HFF-Myc (cell line): ENCODE data around the gene INAFM2.

ENCODE experiments used
- DNase-seq: peaks from one replicate; pipeline ENCODE4 v3.0.0-alpha.2; 2011; ENCODE audit warnings: low read depth; ENCODE audit errors: extremely low read depth
- H3K4me3 ChIP-seq: replicated peaks from 2 replicates; pipeline ENCODE4 v1.5.1; 2011; ENCODE audit warnings: low read depth, mild to moderate bottlenecking, control low read depth, low read length
- TF ChIP-seq, protein P1 (sequence below): IDR thresholded peaks from 2 replicates; pipeline ENCODE4 v1.5.1; 2012; ENCODE audit warnings: mild to moderate bottlenecking, low read depth, low read length, control low read depth; ENCODE audit errors: missing control alignments

The INAFM2 gene

DNA sequence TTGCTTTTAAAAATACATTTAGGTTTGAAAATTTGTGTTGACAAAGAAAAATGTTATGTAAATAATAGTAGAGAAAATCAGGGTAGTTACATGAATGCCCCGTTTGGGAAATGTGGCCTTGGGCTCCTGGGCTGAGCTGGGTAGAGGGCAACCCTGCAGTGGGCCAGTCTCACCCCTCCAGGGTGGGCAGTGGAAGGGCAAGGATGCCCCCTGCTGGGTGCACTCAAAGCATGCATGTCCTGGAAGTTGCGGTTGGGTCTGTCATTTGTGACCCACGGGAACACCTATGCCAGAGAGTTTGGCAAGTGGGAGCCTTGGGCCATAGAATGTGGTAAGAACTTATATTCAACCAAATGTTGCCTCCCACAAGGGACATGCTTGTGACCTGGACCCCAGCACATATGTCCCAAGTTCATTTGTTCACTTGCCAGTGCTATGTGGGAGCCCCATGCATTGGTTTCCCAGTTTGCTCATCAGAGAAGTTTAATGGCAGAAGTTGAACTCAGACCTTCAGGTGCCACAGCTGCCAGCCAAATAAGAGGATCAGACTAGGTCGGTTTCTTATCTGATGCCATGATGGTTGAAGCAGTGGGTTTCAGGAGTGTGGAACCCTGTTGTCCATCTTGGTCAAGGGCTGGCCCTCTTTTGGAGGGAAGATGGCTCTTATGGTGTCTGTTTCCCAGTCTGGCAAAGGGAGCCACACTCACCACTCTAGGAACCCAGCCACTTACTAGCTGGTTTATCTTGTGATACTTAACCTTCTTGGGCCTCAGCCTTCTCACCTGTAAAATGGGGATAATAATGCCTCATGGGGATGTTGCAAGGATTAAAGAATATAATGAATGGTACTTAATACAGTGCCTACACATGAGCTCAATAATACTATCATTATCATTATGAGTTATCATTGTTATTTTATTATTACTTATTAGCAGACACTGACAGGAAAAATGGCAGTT, 13.2 kb upstream of the INAFM2 start:
- TF ChIP-seq, protein P1, sequence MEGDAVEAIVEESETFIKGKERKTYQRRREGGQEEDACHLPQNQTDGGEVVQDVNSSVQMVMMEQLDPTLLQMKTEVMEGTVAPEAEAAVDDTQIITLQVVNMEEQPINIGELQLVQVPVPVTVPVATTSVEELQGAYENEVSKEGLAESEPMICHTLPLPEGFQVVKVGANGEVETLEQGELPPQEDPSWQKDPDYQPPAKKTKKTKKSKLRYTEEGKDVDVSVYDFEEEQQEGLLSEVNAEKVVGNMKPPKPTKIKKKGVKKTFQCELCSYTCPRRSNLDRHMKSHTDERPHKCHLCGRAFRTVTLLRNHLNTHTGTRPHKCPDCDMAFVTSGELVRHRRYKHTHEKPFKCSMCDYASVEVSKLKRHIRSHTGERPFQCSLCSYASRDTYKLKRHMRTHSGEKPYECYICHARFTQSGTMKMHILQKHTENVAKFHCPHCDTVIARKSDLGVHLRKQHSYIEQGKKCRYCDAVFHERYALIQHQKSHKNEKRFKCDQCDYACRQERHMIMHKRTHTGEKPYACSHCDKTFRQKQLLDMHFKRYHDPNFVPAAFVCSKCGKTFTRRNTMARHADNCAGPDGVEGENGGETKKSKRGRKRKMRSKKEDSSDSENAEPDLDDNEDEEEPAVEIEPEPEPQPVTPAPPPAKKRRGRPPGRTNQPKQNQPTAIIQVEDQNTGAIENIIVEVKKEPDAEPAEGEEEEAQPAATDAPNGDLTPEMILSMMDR: peak; percentile 79
- H3K4me3 ChIP-seq: no peak overlapping the region
- DNase-seq: no peak

GRCh38 chr15:40310993-40311392, 12.5 kb upstream of the INAFM2 start:
- TF ChIP-seq, protein P1: no peak
- DNase-seq: no peak
- H3K4me3 ChIP-seq: no peak overlapping the region

GRCh38 chr15:40312370-40313158, 10.9 kb upstream of the INAFM2 start:
- TF ChIP-seq, protein P1: no peak
- no peak overlapping the region for H3K4me3 ChIP-seq
- DNase-seq: no peak

GRCh38 chr15:40313531-40314398, 9.7 kb upstream of the INAFM2 start:
- H3K4me3 ChIP-seq: no peak overlapping the region
- no peak for DNase-seq
- TF ChIP-seq, protein P1: no peak

DNA sequence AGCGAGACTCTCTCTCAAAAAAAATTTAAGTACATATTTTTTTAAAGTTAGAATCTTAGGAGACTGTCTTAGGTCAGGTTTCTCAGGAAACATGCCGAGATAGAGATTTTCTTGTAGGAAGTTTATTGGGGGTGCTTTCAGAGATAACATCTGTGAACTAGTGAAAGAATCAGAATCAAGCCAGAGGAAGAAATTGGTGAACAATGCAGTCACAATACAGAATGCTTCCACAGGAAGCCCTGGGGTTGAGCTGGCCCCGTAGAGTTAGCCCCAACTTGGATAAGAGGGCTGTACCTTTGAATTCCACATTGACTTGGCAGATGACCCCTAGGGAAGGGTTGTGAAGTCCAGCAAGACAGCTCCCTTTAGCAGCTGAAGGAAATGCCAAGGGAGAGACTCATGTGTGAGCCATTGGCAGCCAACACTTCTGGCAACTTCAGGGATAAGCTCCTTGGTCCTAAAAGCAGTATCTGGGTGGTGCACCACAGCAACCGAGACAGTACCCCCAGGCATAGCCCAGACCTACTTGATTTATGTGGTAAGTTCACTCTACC, 8.7 kb upstream of the INAFM2 start:
- TF ChIP-seq, protein P1: no peak
- DNase-seq: no peak
- H3K4me3 ChIP-seq: no peak overlapping the region

- TF ChIP-seq, protein P1: no peak
- no peak overlapping the region for H3K4me3 ChIP-seq
- DNase-seq: no peak
Measured at GRCh38 chr15:40316931-40317330, 6.6 kb upstream of the INAFM2 start.
